Mesothelial cell of epicardium (in vitro differentiated cells): ENCODE results near the gene ST8SIA6. TPM values are rescaled to one million over a fixed set of nuclear protein-coding genes. Genes with fewer than 3 reads are reported as not detected.

ENCODE experiments used
- DNase-seq, 2 experiments: peaks; one replicate each; pipeline ENCODE4 v3.0.0; 2021; ENCODE audit warnings: low spot score in 2 of 2; ENCODE audit not compliant: unreplicated experiment in 2 of 2
- H3K27ac Mint-ChIP-seq: 2 replicates; pipeline ENCODE4 v1.8.0; 2021; ENCODE audit warnings: mixed read lengths
- H3K27me3 Mint-ChIP-seq: 2 replicates; pipeline ENCODE4 v1.8.0; 2021; ENCODE audit warnings: low read depth, mixed read lengths
- H3K36me3 Mint-ChIP-seq: 2 replicates; pipeline ENCODE4 v1.8.0; 2021; ENCODE audit warnings: mixed read lengths
- H3K4me1 Mint-ChIP-seq: 2 replicates; pipeline ENCODE4 v1.8.0; 2021; ENCODE audit warnings: mixed read lengths
- H3K4me3 Mint-ChIP-seq: 2 replicates; pipeline ENCODE4 v1.8.0; 2021; ENCODE audit warnings: mild to moderate bottlenecking, moderate library complexity, mixed read lengths
- H3K9me3 Mint-ChIP-seq: 2 replicates; pipeline ENCODE4 v1.8.0; 2021; ENCODE audit warnings: mixed read lengths
- CTCF ChIP-seq: fragments of 200-600 bp; sonication (generic); IDR thresholded peaks from one replicate; pipeline ENCODE4 v1.5.0; 2021; ENCODE audit warnings: antibody characterized with exemption; ENCODE audit not compliant: unreplicated experiment
- total RNA-seq: library from RNA; stranded (reverse); gene quantifications from 3 replicates; pipeline ENCODE4 v1.2.1, GENCODE V29; 2021

The ST8SIA6 gene
- total RNA-seq, 1 donor from 2014 or later: 1.4 TPM

GRCh38 chr10:17456032-17456548 lies 1.7 kb upstream of the ST8SIA6 start:
- H3K27me3 Mint-ChIP-seq: peaks cover 61% of the 10 kb centered on the region
- H3K27ac Mint-ChIP-seq: no peak overlapping the region
- no peak for TF ChIP-seq CTCF
- no peaks in the 10 kb centered on the region for H3K36me3 Mint-ChIP-seq
- H3K9me3 Mint-ChIP-seq: peaks cover 1% of the 10 kb centered on the region
- no peak overlapping the region for H3K4me3 Mint-ChIP-seq
- H3K4me1 Mint-ChIP-seq: peaks cover 14% of the 10 kb centered on the region
- DNase-seq: no peak

DNA sequence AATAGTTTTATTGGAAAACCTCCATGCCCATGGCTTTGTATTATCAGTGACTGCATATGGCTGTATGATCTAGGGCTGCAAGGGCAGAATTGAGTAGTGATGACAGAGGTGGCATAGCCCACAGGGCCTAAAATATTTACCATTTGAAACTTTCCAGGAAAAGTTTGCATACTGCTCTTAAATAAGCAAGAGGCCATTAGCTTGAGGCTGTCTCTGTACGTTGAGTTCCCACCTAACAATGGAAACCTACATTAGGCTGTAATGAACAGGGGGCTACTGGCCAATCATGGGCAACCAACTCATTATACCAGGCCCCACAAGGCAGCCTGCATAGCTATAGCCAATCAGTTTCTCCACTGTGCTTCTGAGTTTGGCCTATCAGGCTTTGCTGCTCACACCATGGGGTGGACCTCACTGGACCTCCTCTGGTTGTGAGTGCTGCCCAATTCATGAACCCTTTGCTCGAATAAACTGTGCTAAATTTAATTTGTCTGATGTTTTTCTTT lies 673 bp upstream of the ST8SIA6 start:
- TF ChIP-seq CTCF: no peak
- peaks cover 14% of the 10 kb centered on the region for H3K4me1 Mint-ChIP-seq
- DNase-seq: no peak
- H3K9me3 Mint-ChIP-seq: peaks cover 6% of the 10 kb centered on the region
- H3K36me3 Mint-ChIP-seq: peaks cover under 1% of the 10 kb centered on the region
- H3K4me3 Mint-ChIP-seq: peak overlapping the region; percentile 72
- no peak overlapping the region for H3K27ac Mint-ChIP-seq
- peaks cover 67% of the 10 kb centered on the region for H3K27me3 Mint-ChIP-seq

- Mint-ChIP-seq H3K4me1 (peaks cover 14% of the 10 kb centered on the region), H3K27ac (no peak overlapping the region), H3K27me3 (peaks cover 74% of the 10 kb centered on the region), H3K9me3 (peaks cover 14% of the 10 kb centered on the region), H3K4me3 (peak overlapping the region; percentile 76), H3K36me3 (peaks cover 10% of the 10 kb centered on the region)
- TF ChIP-seq CTCF: no peak
- DNase-seq: peak; percentile 34 to 53
Measured at GRCh38 chr10:17453373-17454091, 863 bp downstream of the ST8SIA6 start.

DNA sequence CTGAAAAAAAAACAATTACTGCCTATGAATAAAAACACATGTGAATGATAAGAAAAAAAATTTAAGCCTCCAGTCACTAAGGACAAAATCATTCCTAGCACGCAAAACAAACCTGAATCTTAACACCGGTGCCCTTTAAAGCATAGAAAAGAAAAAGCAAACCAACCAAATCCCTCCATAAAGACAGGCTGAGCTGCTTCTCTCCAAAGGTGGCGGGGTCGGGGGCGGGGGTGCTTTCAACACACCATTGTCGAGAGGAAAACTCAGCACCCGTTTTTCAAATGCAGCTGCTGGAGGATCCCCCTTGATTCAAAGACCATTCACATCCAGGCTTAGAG lies 1.4 kb downstream of the ST8SIA6 start:
- DNase-seq: no peak
- Mint-ChIP-seq H3K27me3 (peaks cover 72% of the 10 kb centered on the region), H3K4me3 (peak overlapping the region; percentile 76), H3K36me3 (peaks cover 14% of the 10 kb centered on the region), H3K27ac (no peak overlapping the region), H3K9me3 (peaks cover 18% of the 10 kb centered on the region), H3K4me1 (peaks cover 14% of the 10 kb centered on the region)
- TF ChIP-seq CTCF: no peak

GRCh38 chr10:17452060-17452841 lies 2.1 kb downstream of the ST8SIA6 start:
- H3K27me3 Mint-ChIP-seq: peaks cover 70% of the 10 kb centered on the region
- H3K36me3 Mint-ChIP-seq: peaks cover 18% of the 10 kb centered on the region
- DNase-seq: no peak
- H3K4me3 Mint-ChIP-seq: no peak overlapping the region
- peaks cover 23% of the 10 kb centered on the region for H3K9me3 Mint-ChIP-seq
- no peak overlapping the region for H3K27ac Mint-ChIP-seq
- TF ChIP-seq CTCF: no peak
- peaks cover 14% of the 10 kb centered on the region for H3K4me1 Mint-ChIP-seq
